GM21515 (cell line): Measurements from ENCODE around the gene TBCE.
"Not testable (repeated sequence)": the region's sequence is repeated elsewhere in the genome, so short reads cannot be mapped to it uniquely, and the experiment has no call there.

Source experiments
- ATAC-seq: cut with Tn5 transposase; IDR thresholded peaks from one replicate; pipeline ENCODE4 v1.9.1; 2021; ENCODE audit not compliant: unreplicated experiment

The TBCE gene

GRCh38 chr1:235351898-235352297 lies 15.3 kb upstream of the TBCE start:
- no peak for ATAC-seq

- ATAC-seq = no peak
These were observed 9.5 kb upstream of the TBCE start for GRCh38 chr1:235357485-235358373.

GRCh38 chr1:235358899-235359298 lies 8.3 kb upstream of the TBCE start:
- no peak for ATAC-seq

GRCh38 chr1:235364189-235364588 lies 3.0 kb upstream of the TBCE start:
- ATAC-seq = not testable (repeated sequence)

GRCh38 chr1:235366286-235366685 lies 941 bp upstream of the TBCE start:
- ATAC-seq = no peak

- no peak for ATAC-seq
These were observed 1.2 kb downstream of the TBCE start for GRCh38 chr1:235368428-235368827.

GRCh38 chr1:235369802-235370201 lies 2.6 kb downstream of the TBCE start:
- no peak for ATAC-seq

- ATAC-seq = no peak
These were observed 8.8 kb downstream of the TBCE start for GRCh38 chr1:235375919-235376605.

GRCh38 chr1:235378134-235378735 lies 11.0 kb downstream of the TBCE start:
- not testable (repeated sequence) for ATAC-seq

- not testable (repeated sequence) for ATAC-seq
These were observed 14.9 kb downstream of the TBCE start for GRCh38 chr1:235381955-235382739.

GRCh38 chr1:235385633-235386032 lies 18.4 kb downstream of the TBCE start:
- ATAC-seq = not testable (repeated sequence)

- no peak for ATAC-seq
These were observed 24.6 kb downstream of the TBCE start for GRCh38 chr1:235391874-235392273.

GRCh38 chr1:235397733-235398132 lies 30.5 kb downstream of the TBCE start:
- no peak for ATAC-seq

- ATAC-seq = no peak
These were observed 32.4 kb downstream of the TBCE start for GRCh38 chr1:235399661-235400060.

GRCh38 chr1:235401251-235401650 lies 34.0 kb downstream of the TBCE start:
- ATAC-seq = no peak

- ATAC-seq = no peak
These were observed 35.4 kb downstream of the TBCE start for GRCh38 chr1:235402457-235403200.

- ATAC-seq = no peak
These were observed 36.4 kb downstream of the TBCE start for GRCh38 chr1:235403593-235403992.

GRCh38 chr1:235404190-235404589 lies 37.0 kb downstream of the TBCE start:
- ATAC-seq = no peak

- no peak for ATAC-seq
These were observed 40.2 kb downstream of the TBCE start for GRCh38 chr1:235407419-235407818.

GRCh38 chr1:235408503-235408960 lies 41.3 kb downstream of the TBCE start:
- no peak for ATAC-seq
